Central memory CD8-positive, alpha-beta T cell (primary cell): ENCODE data around the gene RAB27B.
"Not testable (repeated sequence)": the region's sequence is repeated elsewhere in the genome, so short reads cannot be mapped to it uniquely, and the experiment has no call there.

ENCODE experiments used
- ATAC-seq: fragments of 150-1000 bp; cut with Tn5 transposase; replicated peaks from 2 replicates; pipeline ENCODE4 v1.10.0; 2022; ENCODE audit warnings: mild to moderate bottlenecking, moderate FRiP score, moderate number of reproducible peaks; ENCODE audit not compliant: poor library complexity, severe bottlenecking; ENCODE audit errors: extremely low read depth
- DNase-seq, 2 donors: peaks; one replicate each; pipeline ENCODE4 v3.0.0; 2021; ENCODE audit warnings: low spot score in 2 of 2
- H3K27ac Mint-ChIP-seq: one replicate; pipeline ENCODE4 v1.8.0; 2022; ENCODE audit warnings: low read depth, mild to moderate bottlenecking, moderate library complexity, mixed read lengths
- H3K27me3 Mint-ChIP-seq: one replicate; pipeline ENCODE4 v1.8.0; 2022; ENCODE audit warnings: mixed read lengths
- H3K36me3 Mint-ChIP-seq: one replicate; pipeline ENCODE4 v1.8.0; 2022; ENCODE audit warnings: mild to moderate bottlenecking, moderate library complexity, mixed read lengths; ENCODE audit not compliant: insufficient read depth
- H3K4me1 Mint-ChIP-seq: one replicate; pipeline ENCODE4 v1.8.0; 2022; ENCODE audit warnings: mixed read lengths
- H3K4me3 Mint-ChIP-seq: one replicate; pipeline ENCODE4 v1.8.0; 2022; ENCODE audit warnings: mild to moderate bottlenecking, moderate library complexity, mixed read lengths
- H3K9me3 Mint-ChIP-seq: one replicate; pipeline ENCODE4 v1.8.0; 2022; ENCODE audit warnings: mixed read lengths

Gene RAB27B

GRCh38 chr18:54855050-54855449, 26.8 kb downstream of the RAB27B start:
- peaks cover 12% of the 10 kb centered on the region for H3K4me1 Mint-ChIP-seq
- not testable (repeated sequence) for DNase-seq, H3K4me3 Mint-ChIP-seq, H3K27me3 Mint-ChIP-seq, H3K36me3 Mint-ChIP-seq, H3K27ac Mint-ChIP-seq, H3K9me3 Mint-ChIP-seq, ATAC-seq

GRCh38 chr18:54856105-54856646, 27.9 kb downstream of the RAB27B start:
- Mint-ChIP-seq H3K27me3 (no peaks in the 10 kb centered on the region), H3K27ac (no peak overlapping the region)
- DNase-seq = no peak

GRCh38 chr18:54857499-54857898, 29.2 kb downstream of the RAB27B start:
- DNase-seq (no peak), ATAC-seq (no peak)
- no peak overlapping the region for H3K4me3 Mint-ChIP-seq
- H3K36me3 Mint-ChIP-seq = no peaks in the 10 kb centered on the region
- H3K9me3 Mint-ChIP-seq = no peaks in the 10 kb centered on the region
- H3K27me3 Mint-ChIP-seq = no peaks in the 10 kb centered on the region
- H3K27ac Mint-ChIP-seq = no peak overlapping the region
- H3K4me1 Mint-ChIP-seq = peaks cover 7% of the 10 kb centered on the region

More at GRCh38 chr18:54856105-54856646, 27.9 kb downstream of the RAB27B start:
- ATAC-seq = no peak
- H3K4me1 Mint-ChIP-seq = peaks cover 12% of the 10 kb centered on the region
- H3K36me3 Mint-ChIP-seq = no peaks in the 10 kb centered on the region
- no peak overlapping the region for H3K4me3 Mint-ChIP-seq
- no peaks in the 10 kb centered on the region for H3K9me3 Mint-ChIP-seq

- Mint-ChIP-seq H3K27me3 (no peaks in the 10 kb centered on the region), H3K4me1 (no peaks in the 10 kb centered on the region), H3K36me3 (no peaks in the 10 kb centered on the region), H3K9me3 (no peaks in the 10 kb centered on the region), H3K4me3 (no peak overlapping the region), H3K27ac (no peak overlapping the region)
- no peak for DNase-seq
- no peak for ATAC-seq
Measured at GRCh38 chr18:54859667-54860421, 31.6 kb downstream of the RAB27B start.

- no peaks in the 10 kb centered on the region for H3K36me3 Mint-ChIP-seq
- H3K4me1 Mint-ChIP-seq = no peaks in the 10 kb centered on the region
- ATAC-seq (no peak), DNase-seq (no peak)
- H3K27ac Mint-ChIP-seq = no peak overlapping the region
- no peaks in the 10 kb centered on the region for H3K9me3 Mint-ChIP-seq
- H3K4me3 Mint-ChIP-seq = no peak overlapping the region
- H3K27me3 Mint-ChIP-seq = no peaks in the 10 kb centered on the region
Measured at GRCh38 chr18:54860941-54861340, 32.7 kb downstream of the RAB27B start.

GRCh38 chr18:54867131-54867530, 38.9 kb downstream of the RAB27B start:
- no peak for DNase-seq
- H3K4me3 Mint-ChIP-seq = no peak overlapping the region
- no peaks in the 10 kb centered on the region for H3K9me3 Mint-ChIP-seq
- no peak for ATAC-seq
- H3K4me1 Mint-ChIP-seq = no peaks in the 10 kb centered on the region
- no peaks in the 10 kb centered on the region for H3K36me3 Mint-ChIP-seq
- no peaks in the 10 kb centered on the region for H3K27me3 Mint-ChIP-seq
- H3K27ac Mint-ChIP-seq = no peak overlapping the region

- Mint-ChIP-seq H3K4me3 (no peak overlapping the region), H3K27me3 (no peaks in the 10 kb centered on the region), H3K27ac (no peak overlapping the region), H3K4me1 (no peaks in the 10 kb centered on the region), H3K9me3 (no peaks in the 10 kb centered on the region), H3K36me3 (no peaks in the 10 kb centered on the region)
- DNase-seq = no peak
- ATAC-seq = no peak
Measured at GRCh38 chr18:54871231-54871630, 43.0 kb downstream of the RAB27B start.

GRCh38 chr18:54872681-54873080, 44.4 kb downstream of the RAB27B start:
- no peak overlapping the region for H3K4me3 Mint-ChIP-seq
- no peaks in the 10 kb centered on the region for H3K36me3 Mint-ChIP-seq
- no peak for ATAC-seq
- H3K27ac Mint-ChIP-seq = no peak overlapping the region
- H3K4me1 Mint-ChIP-seq = no peaks in the 10 kb centered on the region
- no peak for DNase-seq
- no peaks in the 10 kb centered on the region for H3K27me3 Mint-ChIP-seq
- no peaks in the 10 kb centered on the region for H3K9me3 Mint-ChIP-seq

GRCh38 chr18:54873884-54874255, 45.6 kb downstream of the RAB27B start:
- H3K4me3 Mint-ChIP-seq = no peak overlapping the region
- ATAC-seq = no peak
- H3K9me3 Mint-ChIP-seq = no peaks in the 10 kb centered on the region
- H3K36me3 Mint-ChIP-seq = no peaks in the 10 kb centered on the region
- DNase-seq = no peak
- no peak overlapping the region for H3K27ac Mint-ChIP-seq
- no peaks in the 10 kb centered on the region for H3K4me1 Mint-ChIP-seq
- no peaks in the 10 kb centered on the region for H3K27me3 Mint-ChIP-seq

- DNase-seq (no peak), ATAC-seq (no peak)
- Mint-ChIP-seq H3K4me1 (no peaks in the 10 kb centered on the region), H3K27me3 (no peaks in the 10 kb centered on the region), H3K4me3 (no peak overlapping the region), H3K27ac (no peak overlapping the region), H3K9me3 (no peaks in the 10 kb centered on the region), H3K36me3 (peaks cover 8% of the 10 kb centered on the region)
Measured at GRCh38 chr18:54875063-54875462, 46.8 kb downstream of the RAB27B start.

- no peak for ATAC-seq
- Mint-ChIP-seq H3K27ac (no peak overlapping the region), H3K27me3 (no peaks in the 10 kb centered on the region), H3K4me3 (no peak overlapping the region), H3K36me3 (peaks cover 11% of the 10 kb centered on the region), H3K9me3 (no peaks in the 10 kb centered on the region), H3K4me1 (no peaks in the 10 kb centered on the region)
- no peak for DNase-seq
Measured at GRCh38 chr18:54877076-54877475, 48.8 kb downstream of the RAB27B start.

GRCh38 chr18:54878159-54878622, 49.9 kb downstream of the RAB27B start:
- ATAC-seq (no peak), DNase-seq (no peak)
- peaks cover 6% of the 10 kb centered on the region for H3K9me3 Mint-ChIP-seq
- H3K27me3 Mint-ChIP-seq = no peaks in the 10 kb centered on the region
- peaks cover 11% of the 10 kb centered on the region for H3K36me3 Mint-ChIP-seq
- H3K4me1 Mint-ChIP-seq = no peaks in the 10 kb centered on the region
- no peak overlapping the region for H3K27ac Mint-ChIP-seq
- no peak overlapping the region for H3K4me3 Mint-ChIP-seq

- DNase-seq (no peak), ATAC-seq (no peak)
- Mint-ChIP-seq H3K36me3 (peaks cover 11% of the 10 kb centered on the region), H3K9me3 (peaks cover 6% of the 10 kb centered on the region), H3K4me3 (no peak overlapping the region), H3K4me1 (no peaks in the 10 kb centered on the region), H3K27ac (no peak overlapping the region), H3K27me3 (no peaks in the 10 kb centered on the region)
Measured at GRCh38 chr18:54878659-54879358, 50.5 kb downstream of the RAB27B start.
